Spleen (tissue), 11 donors: ENCODE data around the gene DTNB. TPM values are rescaled to one million over a fixed set of nuclear protein-coding genes. Genes with fewer than 3 reads are reported as not detected.

ENCODE experiments used
- DNase-seq: peaks from one replicate; pipeline ENCODE4 v3.0.0-alpha.2; 2020
- H3K27ac ChIP-seq, 8 donors: fragments of 200-600 bp; sonication (generic) in 7 of 8; 1 replicate in 4 of 8; 2 replicates in 4 of 8; pipeline versions ENCODE4 v1.5.0 to v1.8.0; 2016 to 2021; ENCODE audit warnings: inconsistent platforms in 4 of 8, mild to moderate bottlenecking in 4 of 8, moderate library complexity in 1 of 8
- H3K27me3 ChIP-seq, 7 donors: fragments of 200-600 bp; sonication (generic) in 6 of 7; replicated peaks in 1 of 7; 1 replicate in 4 of 7; 2 replicates in 3 of 7; pipeline versions ENCODE4 v1.5.0 to v1.8.0; 2016 to 2021; ENCODE audit warnings: inconsistent platforms in 3 of 7, mild to moderate bottlenecking in 1 of 7
- H3K36me3 ChIP-seq, 6 donors: fragments of 200-600 bp; sonication (generic) in 5 of 6; 1 replicate in 4 of 6; 2 replicates in 2 of 6; pipeline versions ENCODE4 v1.5.0 to v1.8.0; 2016 to 2021; ENCODE audit warnings: inconsistent platforms in 2 of 6
- H3K4me1 ChIP-seq, 6 donors: fragments of 200-600 bp; sonication (generic) in 5 of 6; 1 replicate in 3 of 6; 2 replicates in 3 of 6; pipeline versions ENCODE4 v1.5.0 to v1.8.0; 2016 to 2021; ENCODE audit warnings: inconsistent platforms in 3 of 6
- H3K4me3 ChIP-seq, 8 donors: fragments of 200-600 bp; sonication (generic) in 7 of 8; 1 replicate in 4 of 8; 2 replicates in 4 of 8; pipeline versions ENCODE4 v1.5.0 to v1.8.0; 2016 to 2021; ENCODE audit warnings: inconsistent platforms in 4 of 8, mild to moderate bottlenecking in 4 of 8, moderate library complexity in 2 of 8
- H3K9me3 ChIP-seq, 8 donors: fragments of 200-600 bp; sonication (generic) in 7 of 8; 1 replicate in 4 of 8; 2 replicates in 4 of 8; pipeline versions ENCODE4 v1.5.0 to v1.8.0; 2016 to 2021; ENCODE audit warnings: inconsistent platforms in 4 of 8
- CTCF ChIP-seq, 11 experiments: fragments of 200-600 bp in 7 of 11; fragments of 450-650 bp in 4 of 11; sonication (generic) in 4 of 11; IDR thresholded peaks in 8 of 11; conservative IDR thresholded peaks in 3 of 11; 1 replicate in 7 of 11; 2 replicates in 4 of 11; pipeline versions ENCODE4 v1.4.0 to v1.8.0; 2016 to 2021; ENCODE audit warnings: antibody characterized with exemption in 11 of 11, inconsistent platforms in 4 of 11, mild to moderate bottlenecking in 1 of 11
- POLR2A ChIP-seq, 3 donors: fragments of 450-650 bp; IDR thresholded peaks; one replicate each; pipeline ENCODE4 v1.5.1; 2017; ENCODE audit warnings: antibody characterized with exemption in 3 of 3, mild to moderate bottlenecking in 1 of 3
- POLR2AphosphoS5 ChIP-seq, 3 donors: sonication (generic); formaldehyde crosslinking; IDR thresholded peaks; one replicate each; pipeline ENCODE4 v1.5.1; 2017; ENCODE audit warnings: antibody characterized with exemption in 3 of 3
- WGBS, 5 donors: extraction: QIAGEN DNeasy Blood & Tissue Kit in 3 of 5; methylation state at CpG; one replicate each; pipeline versions ENCODE4 v1.1.5 to v1.1.7; 2013 to 2018; 5-methylcytosine and 5-hydroxymethylcytosine counted together
- intact Hi-C: fragments of 100-400 bp; cut with DNase I; formaldehyde crosslinking; loops from one replicate; pipeline ENCODE4 v1.15.0; 2023; ENCODE audit warnings: low total_unique reads
- polyA plus RNA-seq, 3 donors: library from polyadenylated mRNA; stranded (reverse); fragments of 200-250 nt; gene quantifications; one replicate each; pipeline ENCODE4 v1.2.1, GENCODE V29; 2013
- total RNA-seq, 7 donors: library from RNA; depleted of rRNA in 3 of 7; stranded (reverse); fragments of >200 nt in 3 of 7; fragmentation: NEBNext Ultra II Directional in 4 of 7; extraction: Animal tissue kit (Norgen Biotek cat#: 25700) in 4 of 7; gene quantifications; one replicate each; pipeline versions ENCODE4 v1.1.0 to v1.2.1, GENCODE V29; 2016 to 2021
- donor health status: healthy with polysubstance abuse.
- donor health status: DM: no; HTN: no; CAD: no; lungs with moderate emphysema.
- donor health status: DM: no; HTN: no; CAD: no.
- donor health status: Bipolar disorder and iron deficiency.
- donor health status: healthy.
- donor health status: DM: no; HTN: no; CAD: no.
- donor health status: DM: yes; HTN: yes; CAD: no.

Gene DTNB
- total and polyA plus RNA-seq, 10 donors = 4.5 to 28.9 (median 20.4) TPM

- Histone ChIP-seq H3K27me3 (no peaks in the 10 kb centered on the region), H3K36me3 (no peaks in the 10 kb centered on the region), H3K4me3 (no peak overlapping the region), H3K9me3 (no peaks in the 10 kb centered on the region), H3K4me1 (peaks cover 0 to 27% (median 13%) of the 10 kb centered on the region in 6 donors), H3K27ac (peak overlapping the region in 3 of 8 donors; percentile 58 to 71 (median 62))
- TF ChIP-seq POLR2AphosphoS5 (IDR thresholded peaks at IDR 0.05) = no peak
- no peak for TF ChIP-seq POLR2A (IDR thresholded peaks at IDR 0.05)
- no peak for TF ChIP-seq CTCF (IDR thresholded peaks at IDR 0.05 in 8 of 11, conservative IDR thresholded peaks at IDR 0.05 in 3 of 11)
- intact Hi-C loops = no loop called here
- WGBS, 5 donors = 79 to 87% (median 83%) methylated on average over 8 of the region's 8 CpGs
- no peak for DNase-seq
These were observed 80.5 kb downstream of the DTNB start for GRCh38 chr2:25592766-25593292.

- WGBS, 5 donors = 87 to 100% (median 96%) methylated on average over 4 to 15 of the region's 15 CpGs
- H3K36me3 ChIP-seq = no peaks in the 10 kb centered on the region
- H3K27ac ChIP-seq = no peak overlapping the region
- H3K4me1 ChIP-seq = peaks cover 0 to 36% (median 13%) of the 10 kb centered on the region in 6 donors
- H3K27me3 ChIP-seq = no peaks in the 10 kb centered on the region
- no peaks in the 10 kb centered on the region for H3K9me3 ChIP-seq
- intact Hi-C loops = no loop called here
- no peak for TF ChIP-seq POLR2A (IDR thresholded peaks at IDR 0.05)
- TF ChIP-seq CTCF (IDR thresholded peaks at IDR 0.05 in 8 of 11, conservative IDR thresholded peaks at IDR 0.05 in 3 of 11) = no peak
- TF ChIP-seq POLR2AphosphoS5 (IDR thresholded peaks at IDR 0.05) = no peak
- DNase-seq = no peak
- no peak overlapping the region for H3K4me3 ChIP-seq
These were observed 82.4 kb downstream of the DTNB start for GRCh38 chr2:25590921-25591505.

- 93 to 96% (median 96%) methylated on average over 13 of the region's 13 CpGs for WGBS, 5 donors
- Histone ChIP-seq H3K27ac (no peak overlapping the region), H3K4me1 (peaks cover 0 to 41% (median 13%) of the 10 kb centered on the region in 6 donors), H3K36me3 (no peaks in the 10 kb centered on the region), H3K4me3 (no peak overlapping the region), H3K9me3 (no peaks in the 10 kb centered on the region), H3K27me3 (no peaks in the 10 kb centered on the region)
- intact Hi-C loops = no loop called here
- DNase-seq = no peak
- no peak for TF ChIP-seq POLR2AphosphoS5 (IDR thresholded peaks at IDR 0.05)
- TF ChIP-seq POLR2A (IDR thresholded peaks at IDR 0.05) = no peak
- no peak for TF ChIP-seq CTCF (IDR thresholded peaks at IDR 0.05 in 8 of 11, conservative IDR thresholded peaks at IDR 0.05 in 3 of 11)
These were observed 83.6 kb downstream of the DTNB start for GRCh38 chr2:25589676-25590205.

GRCh38 chr2:25588576-25588975 lies 84.8 kb downstream of the DTNB start:
- no peaks in the 10 kb centered on the region for H3K36me3 ChIP-seq
- H3K4me3 ChIP-seq = no peak overlapping the region
- WGBS, 5 donors = 91 to 98% (median 95%) methylated on average over 4 of the region's 4 CpGs
- peaks cover 0 to 41% (median 13%) of the 10 kb centered on the region in 6 donors for H3K4me1 ChIP-seq
- H3K27ac ChIP-seq = no peak overlapping the region
- H3K27me3 ChIP-seq = no peaks in the 10 kb centered on the region
- TF ChIP-seq POLR2A (IDR thresholded peaks at IDR 0.05) (no peak), POLR2AphosphoS5 (IDR thresholded peaks at IDR 0.05) (no peak), CTCF (IDR thresholded peaks at IDR 0.05 in 8 of 11, conservative IDR thresholded peaks at IDR 0.05 in 3 of 11) (no peak)
- no peak for DNase-seq
- intact Hi-C loops = no loop called here
- no peaks in the 10 kb centered on the region for H3K9me3 ChIP-seq
